ENCODE measurements around the gene THRA.
A peak's percentile ranks its signal among the peaks of the same experiment; 100 is the strongest.

THRA gene

GRCh38 chr17:40070709-40071312 lies 8.0 kb downstream of the THRA start:
- no peak for DNase-seq (ENCODE audit: low spot score)
- ChIA-PET POLR2A (ENCODE audit: low non-redundant PET) (no interaction called here), CTCF (interaction anchor here (0.7 to 5.9 kb wide), 3 partner anchors 10 to 30 kb away, joined by 3 to 38 read pairs (median 4); partner anchors contain the start of gene NR1D1)
- H3K27ac ChIP-seq, result peak overlapping the region; percentile 95
- TF ChIP-seq CTCF (conservative IDR thresholded peaks at IDR 0.05; ENCODE audit: low read depth), result no peak

GRCh38 chr17:40071313-40072039 lies 8.7 kb downstream of the THRA start:
- no peak for TF ChIP-seq CTCF (conservative IDR thresholded peaks at IDR 0.05; ENCODE audit: low read depth)
- CTCF ChIA-PET, result interaction anchor here (1.1 to 5.9 kb wide), 2 partner anchors 15 to 58 kb away, joined by 8 to 38 read pairs; no protein-coding TSS in a partner anchor
- H3K27ac ChIP-seq, result peak overlapping the region; percentile 95
- no peak for DNase-seq (ENCODE audit: low spot score)
- POLR2A ChIA-PET (ENCODE audit: low non-redundant PET), result no interaction called here

GRCh38 chr17:40072040-40072734 lies 9.4 kb downstream of the THRA start:
- no peak for TF ChIP-seq CTCF (conservative IDR thresholded peaks at IDR 0.05; ENCODE audit: low read depth)
- ChIA-PET POLR2A (ENCODE audit: low non-redundant PET) (no interaction called here), CTCF (interaction anchor here (0.8 to 5.9 kb wide), 5 partner anchors 14 to 97 kb away, joined by 3 to 38 read pairs (median 8); no protein-coding TSS in a partner anchor)
- DNase-seq (ENCODE audit: low spot score), result no peak
- peak overlapping the region; percentile 95 for H3K27ac ChIP-seq

GRCh38 chr17:40072735-40073346 lies 10.1 kb downstream of the THRA start:
- TF ChIP-seq CTCF (conservative IDR thresholded peaks at IDR 0.05; ENCODE audit: low read depth), result no peak
- CTCF ChIA-PET, result interaction anchor here (0.8 to 5.9 kb wide), 4 partner anchors 13 to 96 kb away, joined by 3 to 38 read pairs (median 11); no protein-coding TSS in a partner anchor
- POLR2A ChIA-PET (ENCODE audit: low non-redundant PET), result no interaction called here
- no peak for DNase-seq (ENCODE audit: low spot score)
- peak overlapping the region; percentile 95 for H3K27ac ChIP-seq

- CTCF ChIA-PET, result interaction anchor here (2.7 to 5.9 kb wide), 3 partner anchors 11 to 46 kb away, joined by 18 to 38 read pairs (median 19); partner anchors contain the start of gene THRA
- H3K27ac ChIP-seq, result peak overlapping the region; percentile 95
- POLR2A ChIA-PET (ENCODE audit: low non-redundant PET), result no interaction called here
- no peak for TF ChIP-seq CTCF (conservative IDR thresholded peaks at IDR 0.05; ENCODE audit: low read depth)
- DNase-seq (ENCODE audit: low spot score), result no peak
These were observed 10.8 kb downstream of the THRA start for GRCh38 chr17:40073454-40074174.
